ENCODE results near the gene FMO1. TPM values are rescaled to one million over a fixed set of nuclear protein-coding genes. Genes with fewer than 3 reads are reported as not detected.
"Not testable (repeated sequence)": the region's sequence is repeated elsewhere in the genome, so short reads cannot be mapped to it uniquely, and the experiment has no call there.

The FMO1 gene
- total RNA-seq, 1 experiment from 2014 or later: not detected

DNA sequence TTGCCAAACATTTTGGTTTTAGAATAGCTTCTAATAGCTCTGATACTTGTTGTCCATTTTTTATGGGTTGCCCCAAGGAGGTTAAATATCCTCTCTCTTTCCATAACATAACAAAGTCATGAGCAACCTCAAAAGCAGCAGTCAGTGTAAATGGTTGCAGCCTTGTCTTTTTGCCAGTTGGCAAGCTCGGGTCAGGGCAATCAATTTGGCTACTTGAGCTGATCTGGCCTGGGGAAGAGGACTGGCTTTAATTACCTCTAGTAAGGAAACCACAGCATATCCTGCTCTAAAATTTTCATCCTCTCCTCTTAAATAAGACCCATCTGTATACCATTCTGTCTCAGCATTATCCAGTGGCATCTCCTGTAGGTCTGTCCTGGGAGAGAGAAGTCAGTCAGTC lies 44.5 kb downstream of the FMO1 start:
- intact Hi-C loops (cut with micrococcal nuclease; ENCODE audit: unreplicated experiment): no loop called here
- POLR2A ChIA-PET (ENCODE audit: low non-redundant PET): no interaction called here
- CTCF ChIA-PET: no interaction called here

DNA sequence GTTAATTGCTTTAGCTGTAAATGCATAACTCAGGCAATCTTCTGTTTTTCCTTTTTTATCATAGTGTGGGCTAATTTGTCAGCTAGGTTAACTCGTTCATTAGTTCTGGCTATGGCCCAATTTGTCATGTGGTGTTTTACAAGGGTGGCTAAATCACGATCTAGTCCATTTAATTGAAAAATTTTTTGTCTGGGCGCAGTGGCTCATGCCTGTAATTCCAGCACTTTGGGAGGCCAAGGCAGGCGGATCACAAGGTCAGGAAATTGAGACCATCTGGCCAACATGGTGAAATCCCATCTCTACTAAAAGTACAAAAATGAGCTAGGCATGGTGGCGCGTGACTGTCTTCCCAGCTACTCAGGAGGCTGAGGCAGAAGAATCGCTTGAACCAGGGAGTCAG lies 47.1 kb downstream of the FMO1 start:
- not testable (repeated sequence) for BruUV-seq (replicated peaks)

More for the DNA sequence above, 44.5 kb downstream of the FMO1 start:
- no peak overlapping the region for H3K27ac ChIP-seq (ENCODE audit: low read depth, low read length, poor library complexity, severe bottlenecking)
- TF ChIP-seq EZH2 (IDR thresholded peaks at IDR 0.05; ENCODE audit: borderline replicate concordance, low read depth, low read length, poor library complexity, severe bottlenecking): no peak
- no peak for TF ChIP-seq CTCF (conservative IDR thresholded peaks at IDR 0.05; ENCODE audit: low read depth, low read length)
- H3K9me3 ChIP-seq (ENCODE audit: low read depth, low read length, poor library complexity, severe bottlenecking): no peaks in the 10 kb centered on the region
- H3K4me3 ChIP-seq (ENCODE audit: low read depth, low read length, poor library complexity, severe bottlenecking): no peak overlapping the region
- no peaks in the 10 kb centered on the region for H3K27me3 ChIP-seq (replicated peaks; ENCODE audit: insufficient read depth, low read depth, low read length, poor library complexity)
- DNase-seq (ENCODE audit: low spot score): no peak
- no peaks in the 10 kb centered on the region for H3K36me3 ChIP-seq (ENCODE audit: insufficient read depth, low read length, poor library complexity, severe bottlenecking)
- BruUV-seq (replicated peaks): no TSS peak
- no peaks in the 10 kb centered on the region for H3K4me1 ChIP-seq (ENCODE audit: insufficient read depth, low read length, poor library complexity, severe bottlenecking)

DNA sequence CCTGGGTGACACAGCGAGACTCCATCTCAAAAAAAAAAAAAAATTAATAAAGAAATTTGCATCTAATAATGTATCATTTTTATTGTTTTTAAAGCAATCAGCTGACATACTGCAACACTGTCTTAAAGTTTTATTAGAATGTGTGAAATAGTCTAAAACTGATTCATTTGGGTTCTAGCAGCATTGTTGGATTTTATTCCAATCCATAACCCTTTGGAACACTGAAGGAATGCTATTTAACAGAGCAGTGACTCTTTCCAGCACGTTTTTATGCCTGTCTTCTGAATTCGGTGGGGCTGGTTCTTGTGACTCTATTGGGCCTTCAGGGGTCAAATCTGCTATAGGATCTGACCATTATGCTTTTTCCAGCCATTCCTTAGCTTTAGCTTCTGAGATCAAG lies 47.5 kb downstream of the FMO1 start:
- POLR2A ChIA-PET (ENCODE audit: low non-redundant PET): no interaction called here
- intact Hi-C loops (cut with micrococcal nuclease; ENCODE audit: unreplicated experiment): no loop called here
- Histone ChIP-seq H3K27me3 (replicated peaks; ENCODE audit: insufficient read depth, low read depth, low read length, poor library complexity) (no peaks in the 10 kb centered on the region), H3K36me3 (ENCODE audit: insufficient read depth, low read length, poor library complexity, severe bottlenecking) (no peaks in the 10 kb centered on the region), H3K4me3 (ENCODE audit: low read depth, low read length, poor library complexity, severe bottlenecking) (no peak overlapping the region), H3K9me3 (ENCODE audit: low read depth, low read length, poor library complexity, severe bottlenecking) (peaks cover 13% of the 10 kb centered on the region), H3K27ac (ENCODE audit: low read depth, low read length, poor library complexity, severe bottlenecking) (no peak overlapping the region), H3K4me1 (ENCODE audit: insufficient read depth, low read length, poor library complexity, severe bottlenecking) (no peaks in the 10 kb centered on the region)
- CTCF ChIA-PET: no interaction called here
- BruUV-seq (replicated peaks): no TSS peak
- no peak for DNase-seq (ENCODE audit: low spot score)
- TF ChIP-seq CTCF (conservative IDR thresholded peaks at IDR 0.05; ENCODE audit: low read depth, low read length): no peak
- TF ChIP-seq EZH2 (IDR thresholded peaks at IDR 0.05; ENCODE audit: borderline replicate concordance, low read depth, low read length, poor library complexity, severe bottlenecking): no peak

More for the DNA sequence above, 47.1 kb downstream of the FMO1 start:
- H3K4me1 ChIP-seq (ENCODE audit: insufficient read depth, low read length, poor library complexity, severe bottlenecking); intact Hi-C loops (cut with micrococcal nuclease; ENCODE audit: unreplicated experiment); CTCF ChIA-PET; H3K27me3 ChIP-seq (replicated peaks; ENCODE audit: insufficient read depth, low read depth, low read length, poor library complexity); H3K9me3 ChIP-seq (ENCODE audit: low read depth, low read length, poor library complexity, severe bottlenecking); H3K4me3 ChIP-seq (ENCODE audit: low read depth, low read length, poor library complexity, severe bottlenecking); H3K36me3 ChIP-seq (ENCODE audit: insufficient read depth, low read length, poor library complexity, severe bottlenecking); H3K27ac ChIP-seq (ENCODE audit: low read depth, low read length, poor library complexity, severe bottlenecking); DNase-seq (ENCODE audit: low spot score); POLR2A ChIA-PET (ENCODE audit: low non-redundant PET): not testable (repeated sequence)

DNA sequence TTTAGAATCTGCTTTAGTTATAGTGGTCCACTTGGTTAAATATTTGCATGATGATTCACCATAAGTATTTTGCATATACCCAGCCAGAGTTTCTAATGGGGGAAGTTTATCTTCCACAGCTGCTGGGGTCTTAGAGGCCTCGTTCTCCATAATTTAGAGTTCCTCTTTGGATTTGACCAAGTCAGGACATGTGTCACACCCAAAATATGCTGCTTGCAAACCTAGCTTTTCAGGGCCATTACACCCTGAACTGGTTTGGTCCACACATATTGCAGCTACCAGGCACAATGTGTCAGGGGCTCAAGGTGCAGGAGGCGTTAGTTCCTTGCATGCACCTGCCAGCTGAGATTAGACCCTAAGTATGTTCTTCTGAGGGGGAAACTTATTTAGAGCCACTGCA lies 48.6 kb downstream of the FMO1 start:
- CTCF ChIA-PET: no interaction called here
- Histone ChIP-seq H3K4me3 (ENCODE audit: low read depth, low read length, poor library complexity, severe bottlenecking) (no peak overlapping the region), H3K36me3 (ENCODE audit: insufficient read depth, low read length, poor library complexity, severe bottlenecking) (no peaks in the 10 kb centered on the region), H3K4me1 (ENCODE audit: insufficient read depth, low read length, poor library complexity, severe bottlenecking) (no peaks in the 10 kb centered on the region), H3K27me3 (replicated peaks; ENCODE audit: insufficient read depth, low read depth, low read length, poor library complexity) (no peaks in the 10 kb centered on the region), H3K27ac (ENCODE audit: low read depth, low read length, poor library complexity, severe bottlenecking) (no peak overlapping the region), H3K9me3 (ENCODE audit: low read depth, low read length, poor library complexity, severe bottlenecking) (peaks cover 21% of the 10 kb centered on the region)
- TF ChIP-seq EZH2 (IDR thresholded peaks at IDR 0.05; ENCODE audit: borderline replicate concordance, low read depth, low read length, poor library complexity, severe bottlenecking): no peak
- BruUV-seq (replicated peaks): no TSS peak
- intact Hi-C loops (cut with micrococcal nuclease; ENCODE audit: unreplicated experiment): no loop called here
- POLR2A ChIA-PET (ENCODE audit: low non-redundant PET): no interaction called here
- no peak for DNase-seq (ENCODE audit: low spot score)
